Femur (tissue), 1 donor: Measurements from ENCODE around the gene YWHAG.
"Not testable (repeated sequence)": the region's sequence is repeated elsewhere in the genome, so short reads cannot be mapped to it uniquely, and the experiment has no call there.

Experiments used
- DNase-seq: peaks from one replicate; pipeline ENCODE4 v3.0.0-alpha.2; 2017

YWHAG gene

GRCh38 chr7:76292911-76293310 lies 65.9 kb downstream of the YWHAG start:
- DNase-seq: not testable (repeated sequence)

- DNase-seq: no peak
Observed at GRCh38 chr7:76292213-76292573, 66.6 kb downstream of the YWHAG start.

DNA sequence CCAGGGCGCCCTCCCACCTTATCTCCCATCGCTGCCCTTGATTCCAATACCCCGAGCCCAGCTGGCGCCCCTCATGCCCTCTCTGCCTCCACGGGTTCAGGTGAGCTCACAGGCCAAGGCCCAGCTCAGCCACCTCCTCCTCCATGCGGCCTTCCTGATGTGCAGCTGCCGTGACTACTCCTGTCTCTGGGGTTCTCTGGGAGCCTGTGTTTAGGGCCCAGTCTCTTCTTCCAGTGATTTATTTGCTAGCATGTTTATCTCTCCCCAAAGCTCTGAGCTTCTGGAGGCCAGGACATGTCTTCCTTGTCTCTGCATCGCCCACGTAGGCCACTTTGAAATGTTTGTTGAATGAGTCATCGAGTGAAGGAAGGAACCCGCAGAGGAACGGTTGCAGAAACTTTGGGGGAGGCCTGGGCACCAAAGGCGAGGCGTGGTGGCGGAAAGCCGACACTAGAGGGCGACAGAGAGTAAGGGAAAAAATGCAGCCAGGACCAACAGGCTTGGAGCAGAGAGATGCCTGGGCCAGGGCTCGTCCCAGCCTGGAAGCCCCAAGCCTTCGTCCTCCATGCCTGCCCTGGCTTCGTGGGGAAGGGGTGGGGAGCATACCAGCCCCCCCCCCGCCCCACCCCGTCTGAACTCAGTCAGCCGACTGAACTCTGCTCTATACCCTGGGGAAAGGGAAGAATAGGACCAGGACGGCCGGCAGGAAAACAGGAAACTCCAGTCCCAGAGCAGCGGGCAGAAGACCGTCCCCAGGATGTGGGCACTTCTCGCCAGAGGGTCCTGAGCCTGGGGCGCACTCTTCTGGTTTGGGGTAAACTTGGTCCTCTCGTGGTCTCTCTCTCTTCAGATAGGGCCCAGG lies 67.2 kb downstream of the YWHAG start:
- DNase-seq: peak; percentile 93

- DNase-seq: not testable (repeated sequence)
Observed at GRCh38 chr7:76290847-76291350, 67.9 kb downstream of the YWHAG start.

- no peak for DNase-seq
Observed at GRCh38 chr7:76286842-76287403, 71.9 kb downstream of the YWHAG start.

DNA sequence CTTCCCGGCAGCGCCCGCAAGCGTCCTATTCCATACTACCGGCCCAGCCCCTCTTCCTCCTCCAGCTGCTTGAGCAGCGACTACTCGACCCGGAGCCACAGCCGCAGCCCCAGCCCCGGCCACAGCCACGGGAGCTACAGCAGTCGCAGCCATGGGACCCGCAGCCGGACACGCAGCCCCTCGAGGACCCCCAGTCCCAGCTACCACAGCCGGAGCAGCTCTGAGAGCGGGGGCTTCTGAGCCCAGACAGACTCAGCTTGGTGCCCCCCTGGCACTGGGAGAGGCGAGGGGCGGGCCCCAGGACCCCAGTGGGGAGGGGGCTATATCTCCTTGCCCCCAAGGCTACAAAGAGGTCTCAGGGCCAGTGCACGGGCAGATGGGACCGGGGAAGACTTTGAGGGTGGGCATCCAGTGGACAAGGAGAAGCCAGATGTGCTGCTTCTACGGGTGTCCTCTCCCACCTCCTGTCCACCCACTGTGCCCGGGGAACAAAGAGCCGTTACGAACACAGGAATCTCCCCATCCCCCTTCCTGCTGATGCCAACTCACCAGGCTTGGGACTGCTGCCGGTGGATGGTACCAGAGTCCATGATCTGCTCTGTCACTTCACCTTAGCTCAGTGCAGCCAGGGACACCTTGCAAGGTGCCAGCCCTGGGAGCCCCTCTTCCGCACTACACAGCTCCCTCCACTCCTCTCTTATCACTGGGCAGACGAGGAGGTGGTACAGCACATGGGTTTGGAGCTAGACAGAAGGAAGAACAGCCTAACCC lies 73.0 kb downstream of the YWHAG start:
- no peak for DNase-seq

DNA sequence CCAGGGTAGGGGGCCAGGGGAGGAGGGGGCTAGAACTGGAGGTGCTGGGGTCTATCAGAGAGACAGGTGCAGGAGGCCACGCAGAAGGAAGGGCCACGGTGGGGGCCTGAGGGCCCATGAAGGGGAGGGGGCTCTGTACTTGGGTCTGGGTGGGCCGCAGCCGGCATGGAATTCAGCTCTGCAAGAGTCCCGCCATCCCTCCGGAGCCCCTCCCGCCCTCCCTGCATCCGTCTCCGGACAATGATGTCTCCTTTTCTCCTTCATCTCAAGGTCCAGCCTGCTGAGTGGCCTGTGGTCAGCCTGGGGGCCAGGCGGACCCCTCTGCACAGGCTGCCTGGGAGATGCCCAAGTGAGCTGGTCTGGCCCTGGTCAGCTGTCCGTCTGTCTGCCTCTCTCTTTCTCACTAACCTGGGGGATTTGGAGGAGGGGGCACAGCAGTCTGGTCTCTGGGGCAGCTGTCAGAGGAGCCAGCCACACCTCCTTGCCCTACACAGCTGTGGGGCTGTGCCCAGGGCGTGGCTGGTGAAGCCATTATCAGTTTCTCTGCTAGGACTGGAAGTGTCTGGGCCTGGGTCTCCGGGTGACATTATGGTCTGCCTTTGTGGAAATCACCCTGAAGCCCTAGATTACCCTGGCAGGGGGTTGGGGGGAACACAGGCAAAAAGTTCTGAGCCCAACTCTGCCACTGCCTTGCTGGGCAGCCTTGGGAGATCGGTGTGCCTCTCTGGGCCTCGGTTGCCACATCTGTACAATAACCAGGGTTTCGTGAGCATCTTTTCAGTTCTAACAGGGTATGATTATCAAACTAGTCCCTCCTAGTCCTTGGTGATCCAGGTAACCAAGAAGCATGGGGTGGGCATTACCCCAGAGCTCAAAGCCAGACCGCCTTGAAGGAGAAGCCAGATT lies 75.3 kb downstream of the YWHAG start:
- DNase-seq: no peak

- no peak for DNase-seq
Observed at GRCh38 chr7:76282344-76283253, 76.2 kb downstream of the YWHAG start.

DNA sequence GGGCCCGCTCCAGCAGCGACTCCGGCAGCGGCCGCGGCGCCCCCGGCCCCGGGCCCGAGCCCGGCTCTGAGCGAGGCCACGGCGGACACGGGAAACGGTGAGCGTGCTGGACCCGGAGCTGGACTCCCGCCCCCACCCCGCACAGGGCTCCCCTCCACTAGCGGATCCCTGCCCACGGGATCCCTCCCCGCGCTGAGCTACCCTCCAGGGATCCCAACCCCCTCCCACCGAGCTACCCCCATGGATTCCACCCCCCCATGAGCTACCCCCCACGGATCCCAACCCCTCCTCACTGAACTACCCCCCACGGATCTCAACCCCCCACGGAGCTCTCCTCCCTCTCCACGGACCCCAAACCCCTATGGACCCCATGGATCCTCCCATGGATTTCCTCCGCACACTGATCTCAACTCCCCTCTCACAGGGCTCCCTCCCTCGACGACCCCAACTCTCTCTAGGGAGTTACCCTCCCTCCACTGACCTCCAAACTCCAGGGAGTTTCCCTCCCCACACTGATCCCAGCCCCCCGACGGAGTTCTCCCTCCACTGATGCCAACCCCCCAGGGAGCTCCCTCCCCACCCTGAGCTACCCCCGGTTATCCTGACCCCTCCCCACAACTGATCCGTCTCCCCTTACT lies 77.0 kb downstream of the YWHAG start:
- no peak for DNase-seq

GRCh38 chr7:76281006-76281705 lies 77.6 kb downstream of the YWHAG start:
- no peak for DNase-seq

DNA sequence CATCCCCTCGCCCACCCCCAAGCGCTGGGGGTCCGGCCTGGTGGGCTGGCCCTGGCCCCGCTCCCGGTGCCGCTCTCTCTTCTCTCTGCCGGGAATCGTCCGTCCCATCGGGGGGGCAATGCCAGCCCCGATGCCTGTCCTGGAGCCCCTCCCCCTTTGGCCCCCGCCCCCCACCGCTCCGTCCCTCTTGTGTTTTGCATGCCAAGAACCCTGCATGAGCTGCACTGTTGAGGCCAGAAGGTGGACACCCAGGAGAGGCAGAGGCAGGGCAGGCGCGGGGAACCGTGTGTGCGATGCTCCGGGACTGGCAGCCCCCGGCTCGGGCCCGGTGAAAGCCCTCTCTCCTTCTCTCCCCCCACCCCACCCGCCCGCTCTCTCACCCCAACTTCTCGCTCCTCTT lies 78.4 kb downstream of the YWHAG start:
- DNase-seq: no peak

- no peak for DNase-seq
Observed at GRCh38 chr7:76278540-76278939, 80.3 kb downstream of the YWHAG start.
